Stimulated activated CD4-positive, alpha-beta T cell treated with anti-CD3 and anti-CD28 coated beads, Interleukin-2, amount 100 ng/mL, for 24 hours (primary cell): Measurements from ENCODE around the gene CUBN.
"Not testable (repeated sequence)": the region's sequence is repeated elsewhere in the genome, so short reads cannot be mapped to it uniquely, and the experiment has no call there.

ENCODE experiments used
- DNase-seq, 2 donors: peaks; one replicate each; pipeline ENCODE4 v3.0.0-alpha.2; 2020

Gene CUBN

GRCh38 chr10:16853809-16854208, 275.8 kb downstream of the CUBN start:
- no peak for DNase-seq

GRCh38 chr10:16853201-16853600, 276.4 kb downstream of the CUBN start:
- no peak for DNase-seq

- no peak for DNase-seq
Observed at GRCh38 chr10:16852624-16853023, 277.0 kb downstream of the CUBN start.

GRCh38 chr10:16848562-16849154, 281.0 kb downstream of the CUBN start:
- DNase-seq, result no peak

GRCh38 chr10:16847644-16848043, 282.0 kb downstream of the CUBN start:
- DNase-seq, result no peak

- DNase-seq, result no peak
Observed at GRCh38 chr10:16845248-16845647, 284.4 kb downstream of the CUBN start.

- no peak for DNase-seq
Observed at GRCh38 chr10:16843252-16843870, 286.2 kb downstream of the CUBN start.

GRCh38 chr10:16835228-16835627, 294.4 kb downstream of the CUBN start:
- peak in 1 of 2 donors; percentile 15 for DNase-seq

- no peak for DNase-seq
Observed at GRCh38 chr10:16832351-16833080, 297.1 kb downstream of the CUBN start.

- DNase-seq, result no peak
Observed at GRCh38 chr10:16828701-16829175, 300.9 kb downstream of the CUBN start.

GRCh38 chr10:16828114-16828568, 301.5 kb downstream of the CUBN start:
- peak; percentile 58 to 70 for DNase-seq

GRCh38 chr10:16827474-16827873, 302.1 kb downstream of the CUBN start:
- DNase-seq, result not testable (repeated sequence)

GRCh38 chr10:16822726-16823360, 306.8 kb downstream of the CUBN start:
- no peak for DNase-seq

GRCh38 chr10:16822027-16822426, 307.6 kb downstream of the CUBN start:
- no peak for DNase-seq

- DNase-seq, result no peak
Observed at GRCh38 chr10:16820421-16820820, 309.2 kb downstream of the CUBN start.

GRCh38 chr10:16820018-16820417, 309.6 kb downstream of the CUBN start:
- no peak for DNase-seq

GRCh38 chr10:16819436-16819835, 310.2 kb downstream of the CUBN start:
- no peak for DNase-seq

- DNase-seq, result no peak
Observed at GRCh38 chr10:16819026-16819425, 310.6 kb downstream of the CUBN start.

GRCh38 chr10:16817125-16818019, 312.2 kb downstream of the CUBN start, which contains the start of gene RSU1:
TSS of gene RSU1 (minus strand) at chr10:16817424. CDS start at chr10:16817081, 343 bp downstream.
- DNase-seq, result peak; percentile 100

- DNase-seq, result no peak
Observed at GRCh38 chr10:16816830-16817124, 312.8 kb downstream of the CUBN start.

- no peak for DNase-seq
Observed at GRCh38 chr10:16816171-16816570, 313.4 kb downstream of the CUBN start.

- no peak for DNase-seq
Observed at GRCh38 chr10:16814012-16814411, 315.6 kb downstream of the CUBN start.

GRCh38 chr10:16812676-16813075, 316.9 kb downstream of the CUBN start:
- DNase-seq, result no peak
